HepG2 (cell line): ENCODE measurements around the gene DLG5. TPM values are rescaled to one million over a fixed set of nuclear protein-coding genes. Genes with fewer than 3 reads are reported as not detected.
A peak's percentile ranks its signal among the peaks of the same experiment; 100 is the strongest.

ENCODE experiments used
- AGO1 ChIP-seq: fragments of 200-400 bp; formaldehyde crosslinking; IDR thresholded peaks from 2 replicates; pipeline ENCODE4 v1.6.1; 2017; ENCODE audit warnings: mild to moderate bottlenecking, low read depth, low read length, moderate library complexity; ENCODE audit not compliant: poor library complexity, severe bottlenecking
- ARNTL ChIP-seq: sonication (generic); formaldehyde crosslinking; IDR thresholded peaks from 2 replicates; pipeline ENCODE4 v1.4.0; 2020; ENCODE audit warnings: mild to moderate bottlenecking, missing genetic modification reagents
- CBFB ChIP-seq: sonication (generic); formaldehyde crosslinking; IDR thresholded peaks from 2 replicates; pipeline ENCODE4 v1.4.0; 2020; ENCODE audit warnings: missing genetic modification reagents
- EEA1 ChIP-seq: sonication (generic); formaldehyde crosslinking; IDR thresholded peaks from 2 replicates; pipeline ENCODE4 v1.5.1; 2020; ENCODE audit warnings: mild to moderate bottlenecking, missing genetic modification reagents, borderline replicate concordance
- GATAD1 ChIP-seq: IDR thresholded peaks from 2 replicates; pipeline ENCODE4 v1.6.1; 2016; ENCODE audit warnings: missing genetic modification reagents, missing compliant biosample characterization
- HNRNPK ChIP-seq: fragments of 200-400 bp; formaldehyde crosslinking; IDR thresholded peaks from 2 replicates; pipeline ENCODE4 v1.6.1; 2018; ENCODE audit warnings: low read length, low read depth, moderate library complexity, mild to moderate bottlenecking; ENCODE audit not compliant: poor library complexity, severe bottlenecking
- MAFK ChIP-seq, 2 experiments: IDR thresholded peaks in 1 of 2; conservative IDR thresholded peaks in 1 of 2; 2 replicates each; pipeline ENCODE4 v1.6.1; 2011; ENCODE audit warnings: improper control_type of control experiment in 2 of 2, low read length in 2 of 2
- MTF2 ChIP-seq: sonication (generic); formaldehyde crosslinking; IDR thresholded peaks from 2 replicates; pipeline ENCODE4 v1.5.0; 2020; ENCODE audit warnings: missing genetic modification reagents, borderline replicate concordance
- SIX4 ChIP-seq: sonication (generic); formaldehyde crosslinking; IDR thresholded peaks from 2 replicates; pipeline ENCODE4 v1.4.0; 2020; ENCODE audit warnings: missing genetic modification reagents
- WIZ ChIP-seq: sonication (generic); formaldehyde crosslinking; IDR thresholded peaks from 2 replicates; pipeline ENCODE4 v1.5.1; 2020; ENCODE audit warnings: mild to moderate bottlenecking, missing genetic modification reagents
- ZNF121 ChIP-seq: sonication (generic); formaldehyde crosslinking; IDR thresholded peaks from 2 replicates; pipeline ENCODE4 v1.5.0; 2020; ENCODE audit warnings: mild to moderate bottlenecking, missing genetic modification reagents
- ZNF17 ChIP-seq: sonication (generic); formaldehyde crosslinking; IDR thresholded peaks from 2 replicates; pipeline ENCODE4 v1.5.0; 2020; ENCODE audit warnings: mild to moderate bottlenecking, missing genetic modification reagents
- ZNF484 ChIP-seq: sonication (generic); formaldehyde crosslinking; IDR thresholded peaks from 2 replicates; pipeline ENCODE4 v1.5.1; 2020; ENCODE audit warnings: mild to moderate bottlenecking, low read depth, missing genetic modification reagents, borderline replicate concordance
- ZNF546 ChIP-seq: sonication (generic); formaldehyde crosslinking; conservative IDR thresholded peaks from 2 replicates; pipeline ENCODE4 v1.8.1; 2023; ENCODE audit warnings: mild to moderate bottlenecking, missing genetic modification reagents
- ZNF562 ChIP-seq: sonication (generic); formaldehyde crosslinking; IDR thresholded peaks from 2 replicates; pipeline ENCODE4 v1.8.0; 2022; ENCODE audit warnings: missing genetic modification reagents, borderline replicate concordance
- ZNF724P ChIP-seq: sonication (generic); formaldehyde crosslinking; IDR thresholded peaks from 2 replicates; pipeline ENCODE4 v1.8.0; 2022; ENCODE audit warnings: missing genetic modification reagents, borderline replicate concordance
- ZNF788 ChIP-seq: sonication (generic); formaldehyde crosslinking; IDR thresholded peaks from 2 replicates; pipeline ENCODE4 v1.5.0; 2020; ENCODE audit warnings: mild to moderate bottlenecking, missing genetic modification reagents, borderline replicate concordance
- ZSCAN21 ChIP-seq: sonication (generic); formaldehyde crosslinking; IDR thresholded peaks from 2 replicates; pipeline ENCODE4 v1.8.0; 2022; ENCODE audit warnings: mild to moderate bottlenecking, missing genetic modification reagents, moderate library complexity, borderline replicate concordance
- polyA plus RNA-seq, 8 experiments: library from polyadenylated mRNA; depleted of rRNA in 3 of 8; stranded (reverse) in 7 of 8; unstranded in 1 of 8; fragments of >200 nt; fragmentation: Illumina TruSeq in 4 of 8; extraction: Trizol in 4 of 8; gene quantifications; 2 replicates each; pipeline versions ENCODE4 v1.2.1 to v1.2.3, GENCODE V29; 2011 to 2016; ENCODE audit warnings: low read depth in 4 of 8, missing spikeins in 1 of 8, mixed read lengths in 1 of 8; ENCODE audit not compliant: insufficient read depth in 1 of 8
- total RNA-seq, 5 experiments: library from RNA; depleted of rRNA; stranded (reverse); fragments of >200 nt; fragmentation: Illumina TruSeq; extraction: Trizol; gene quantifications; 2 replicates each; pipeline ENCODE4 v1.2.3, GENCODE V29; 2016; ENCODE audit warnings: low read depth in 1 of 5
- TF ChIP-seq, protein P1 (sequence below): sonication (generic); formaldehyde crosslinking; IDR thresholded peaks from 2 replicates; pipeline ENCODE4 v1.4.0; 2020; ENCODE audit warnings: missing genetic modification reagents
- TF ChIP-seq, protein P2 (sequence below): sonication (generic); formaldehyde crosslinking; IDR thresholded peaks from 2 replicates; pipeline ENCODE4 v1.4.0; 2020; ENCODE audit warnings: mild to moderate bottlenecking, missing genetic modification reagents
- TF ChIP-seq, protein P3 (sequence below): sonication (generic); formaldehyde crosslinking; IDR thresholded peaks from 2 replicates; pipeline ENCODE4 v1.4.0; 2020; ENCODE audit warnings: mild to moderate bottlenecking, missing genetic modification reagents

Gene DLG5
- total and polyA plus RNA-seq, 2 of the 13 experiments (the other 11 are each of a cell fraction or from before 2014, with no cell fraction given), result 15.5 to 18.2 TPM

DNA sequence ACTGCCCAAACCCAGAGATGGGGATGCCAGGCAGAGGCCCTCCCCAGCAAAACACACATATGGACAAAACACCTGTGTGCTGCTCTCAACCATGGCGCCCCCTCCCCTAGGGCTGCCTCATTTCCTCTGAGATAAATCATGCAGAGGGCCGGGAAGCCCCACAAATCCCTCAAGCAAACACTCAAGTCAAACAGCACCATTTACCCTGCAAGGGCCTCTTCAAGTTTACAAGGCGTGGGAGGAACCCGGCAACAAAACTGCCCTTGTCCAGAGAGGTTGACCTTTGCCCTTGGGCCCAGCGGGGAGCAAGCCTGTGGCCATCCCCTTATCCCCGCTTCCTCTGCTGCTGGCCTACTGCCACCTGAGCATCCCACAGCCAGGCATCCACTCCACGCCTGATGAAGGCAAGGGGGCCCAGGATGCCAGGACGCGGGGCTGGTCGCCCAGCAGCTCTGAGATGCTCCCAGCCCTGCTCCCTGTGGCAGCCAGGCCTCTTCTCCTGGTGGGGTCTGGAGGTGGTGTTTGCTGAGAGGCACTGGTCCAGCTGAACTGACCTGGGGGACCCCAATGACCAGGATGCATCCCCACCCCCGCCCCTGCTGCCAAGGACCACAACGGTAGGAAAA, 77.4 kb downstream of the DLG5 start (continued):
- no peak for TF ChIP-seq ZNF562 (CRISPR knock-in tag)
- no peak for TF ChIP-seq EEA1 (CRISPR knock-in tag)
- no peak for TF ChIP-seq ZNF546 (CRISPR knock-in tag)
- no peak for TF ChIP-seq ZNF484 (CRISPR knock-in tag)
- TF ChIP-seq GATAD1 (CRISPR knock-in tag), result peak; percentile 61
- TF ChIP-seq CBFB (CRISPR knock-in tag), result peak; percentile 92
- peak; percentile 77; the same call in 1 of the 2 replicates for TF ChIP-seq ZNF724P (CRISPR knock-in tag)
- TF ChIP-seq, protein P1, sequence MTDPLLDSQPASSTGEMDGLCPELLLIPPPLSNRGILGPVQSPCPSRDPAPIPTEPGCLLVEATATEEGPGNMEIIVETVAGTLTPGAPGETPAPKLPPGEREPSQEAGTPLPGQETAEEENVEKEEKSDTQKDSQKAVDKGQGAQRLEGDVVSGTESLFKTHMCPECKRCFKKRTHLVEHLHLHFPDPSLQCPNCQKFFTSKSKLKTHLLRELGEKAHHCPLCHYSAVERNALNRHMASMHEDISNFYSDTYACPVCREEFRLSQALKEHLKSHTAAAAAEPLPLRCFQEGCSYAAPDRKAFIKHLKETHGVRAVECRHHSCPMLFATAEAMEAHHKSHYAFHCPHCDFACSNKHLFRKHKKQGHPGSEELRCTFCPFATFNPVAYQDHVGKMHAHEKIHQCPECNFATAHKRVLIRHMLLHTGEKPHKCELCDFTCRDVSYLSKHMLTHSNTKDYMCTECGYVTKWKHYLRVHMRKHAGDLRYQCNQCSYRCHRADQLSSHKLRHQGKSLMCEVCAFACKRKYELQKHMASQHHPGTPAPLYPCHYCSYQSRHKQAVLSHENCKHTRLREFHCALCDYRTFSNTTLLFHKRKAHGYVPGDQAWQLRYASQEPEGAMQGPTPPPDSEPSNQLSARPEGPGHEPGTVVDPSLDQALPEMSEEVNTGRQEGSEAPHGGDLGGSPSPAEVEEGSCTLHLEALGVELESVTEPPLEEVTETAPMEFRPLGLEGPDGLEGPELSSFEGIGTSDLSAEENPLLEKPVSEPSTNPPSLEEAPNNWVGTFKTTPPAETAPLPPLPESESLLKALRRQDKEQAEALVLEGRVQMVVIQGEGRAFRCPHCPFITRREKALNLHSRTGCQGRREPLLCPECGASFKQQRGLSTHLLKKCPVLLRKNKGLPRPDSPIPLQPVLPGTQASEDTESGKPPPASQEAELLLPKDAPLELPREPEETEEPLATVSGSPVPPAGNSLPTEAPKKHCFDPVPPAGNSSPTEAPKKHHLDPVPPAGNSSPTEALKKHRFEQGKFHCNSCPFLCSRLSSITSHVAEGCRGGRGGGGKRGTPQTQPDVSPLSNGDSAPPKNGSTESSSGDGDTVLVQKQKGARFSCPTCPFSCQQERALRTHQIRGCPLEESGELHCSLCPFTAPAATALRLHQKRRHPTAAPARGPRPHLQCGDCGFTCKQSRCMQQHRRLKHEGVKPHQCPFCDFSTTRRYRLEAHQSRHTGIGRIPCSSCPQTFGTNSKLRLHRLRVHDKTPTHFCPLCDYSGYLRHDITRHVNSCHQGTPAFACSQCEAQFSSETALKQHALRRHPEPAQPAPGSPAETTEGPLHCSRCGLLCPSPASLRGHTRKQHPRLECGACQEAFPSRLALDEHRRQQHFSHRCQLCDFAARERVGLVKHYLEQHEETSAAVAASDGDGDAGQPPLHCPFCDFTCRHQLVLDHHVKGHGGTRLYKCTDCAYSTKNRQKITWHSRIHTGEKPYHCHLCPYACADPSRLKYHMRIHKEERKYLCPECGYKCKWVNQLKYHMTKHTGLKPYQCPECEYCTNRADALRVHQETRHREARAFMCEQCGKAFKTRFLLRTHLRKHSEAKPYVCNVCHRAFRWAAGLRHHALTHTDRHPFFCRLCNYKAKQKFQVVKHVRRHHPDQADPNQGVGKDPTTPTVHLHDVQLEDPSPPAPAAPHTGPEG (CRISPR knock-in tag), result 0 out of 2 replicates have a peak, but pooled peaks have one; percentile 71
- peak; percentile 47 for TF ChIP-seq AGO1
- peak; percentile 81 for TF ChIP-seq SIX4 (CRISPR knock-in tag)
- TF ChIP-seq WIZ, result 0 out of 2 replicates have a peak, but pooled peaks have one; percentile 23
- TF ChIP-seq MAFK (conservative IDR thresholded peaks at IDR 0.05 in 1 of 2, IDR thresholded peaks at IDR 0.05 in 1 of 2; ENCODE audit: low read length in 2 of 2), result no peak
- peak; percentile 94 for TF ChIP-seq ARNTL (CRISPR knock-in tag)
- peak; percentile 60; the same call in 1 of the 2 replicates for TF ChIP-seq ZNF121 (CRISPR knock-in tag)
- no peak for TF ChIP-seq ZNF17 (CRISPR knock-in tag)
- TF ChIP-seq, protein P2, sequence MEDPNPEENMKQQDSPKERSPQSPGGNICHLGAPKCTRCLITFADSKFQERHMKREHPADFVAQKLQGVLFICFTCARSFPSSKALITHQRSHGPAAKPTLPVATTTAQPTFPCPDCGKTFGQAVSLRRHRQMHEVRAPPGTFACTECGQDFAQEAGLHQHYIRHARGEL (CRISPR knock-in tag), result no peak
- TF ChIP-seq HNRNPK, result no peak
- TF ChIP-seq MTF2, result no peak
- TF ChIP-seq, protein P3, sequence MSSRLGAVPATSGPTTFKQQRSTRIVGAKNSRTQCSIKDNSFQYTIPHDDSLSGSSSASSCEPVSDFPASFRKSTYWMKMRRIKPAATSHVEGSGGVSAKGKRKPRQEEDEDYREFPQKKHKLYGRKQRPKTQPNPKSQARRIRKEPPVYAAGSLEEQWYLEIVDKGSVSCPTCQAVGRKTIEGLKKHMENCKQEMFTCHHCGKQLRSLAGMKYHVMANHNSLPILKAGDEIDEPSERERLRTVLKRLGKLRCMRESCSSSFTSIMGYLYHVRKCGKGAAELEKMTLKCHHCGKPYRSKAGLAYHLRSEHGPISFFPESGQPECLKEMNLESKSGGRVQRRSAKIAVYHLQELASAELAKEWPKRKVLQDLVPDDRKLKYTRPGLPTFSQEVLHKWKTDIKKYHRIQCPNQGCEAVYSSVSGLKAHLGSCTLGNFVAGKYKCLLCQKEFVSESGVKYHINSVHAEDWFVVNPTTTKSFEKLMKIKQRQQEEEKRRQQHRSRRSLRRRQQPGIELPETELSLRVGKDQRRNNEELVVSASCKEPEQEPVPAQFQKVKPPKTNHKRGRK (CRISPR knock-in tag), result no peak
- TF ChIP-seq ZNF788 (CRISPR knock-in tag), result peak; percentile 93; the same call in 1 of the 2 replicates
- TF ChIP-seq ZSCAN21 (CRISPR knock-in tag), result peak; percentile 70; the same call in 1 of the 2 replicates
